Activated CD8-positive, alpha-beta T cell treated with anti-CD3 and anti-CD28 coated beads, Interleukin-2, amount 10 ng/mL, durations not matched to agents 7 days and 5 days (primary cell): ENCODE data around the gene STX5. TPM values are rescaled to one million over a fixed set of nuclear protein-coding genes. Genes with fewer than 3 reads are reported as not detected.
"Not testable (repeated sequence)": the region's sequence is repeated elsewhere in the genome, so short reads cannot be mapped to it uniquely, and the experiment has no call there.

Experiments used
- ATAC-seq: fragments of 150-1000 bp; cut with Tn5 transposase; one replicate; pipeline ENCODE4 v1.10.0; 2021; ENCODE audit warnings: moderate library complexity
- CTCF ChIA-PET: fragments of 350-600 bp; sonication (Branson Sonifier 250); formaldehyde crosslinking; loops from one replicate; lab custom pipeline; 2021; ENCODE audit warnings: antibody characterized with exemption; lab: Charles Lee
- POLR2A ChIA-PET: fragments of 350-600 bp; sonication (Branson Sonifier 250); formaldehyde crosslinking; loops from one replicate; lab custom pipeline; 2021; ENCODE audit warnings: antibody characterized with exemption; lab: Charles Lee
- DNase-seq: peaks from one replicate; pipeline ENCODE4 v3.0.0-alpha.2; 2020
- H3K27ac Mint-ChIP-seq: one replicate; pipeline ENCODE4 v1.8.0; 2021; ENCODE audit warnings: mild to moderate bottlenecking, mixed read lengths
- H3K27me3 Mint-ChIP-seq: one replicate; pipeline ENCODE4 v1.8.0; 2021; ENCODE audit warnings: low read depth, mixed read lengths
- H3K36me3 Mint-ChIP-seq: one replicate; pipeline ENCODE4 v1.8.0; 2021; ENCODE audit warnings: low read depth, mixed read lengths
- H3K4me1 Mint-ChIP-seq: one replicate; pipeline ENCODE4 v1.8.0; 2021; ENCODE audit warnings: low read depth, mixed read lengths
- H3K4me3 Mint-ChIP-seq: one replicate; pipeline ENCODE4 v1.8.0; 2021; ENCODE audit warnings: mild to moderate bottlenecking, mixed read lengths
- H3K9me3 Mint-ChIP-seq: one replicate; pipeline ENCODE4 v1.8.0; 2022; ENCODE audit warnings: mixed read lengths; ENCODE audit not compliant: insufficient read depth
- total RNA-seq, 2 experiments: library from RNA; stranded (reverse); gene quantifications; one replicate each; pipeline ENCODE4 v1.2.3, GENCODE V29; 2021

The STX5 gene
- total RNA-seq, 2 experiments from 2014 or later = 30.4 to 32.7 TPM

DNA sequence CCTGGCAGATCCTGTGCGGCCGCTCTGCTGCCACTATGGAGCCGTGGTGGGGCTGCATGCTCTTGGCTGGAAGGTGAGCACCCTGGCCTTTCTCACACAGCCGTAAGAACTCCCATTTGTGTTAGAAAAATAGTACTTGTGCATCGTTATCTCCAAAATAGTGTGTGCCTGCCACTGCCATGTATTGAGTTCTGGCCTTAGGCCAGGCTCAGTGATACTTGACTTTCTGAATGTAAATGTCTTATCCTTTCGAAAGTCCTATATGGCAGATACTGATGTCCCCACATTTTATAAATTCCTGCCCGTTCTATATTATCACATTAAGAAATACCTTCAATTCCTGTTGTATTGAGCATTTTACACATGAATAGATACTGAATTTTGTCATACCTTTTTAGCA lies 49.1 kb downstream of the STX5 start:
- Mint-ChIP-seq H3K36me3 (peaks cover 36% of the 10 kb centered on the region), H3K27me3 (no peaks in the 10 kb centered on the region), H3K4me3 (no peak overlapping the region), H3K9me3 (no peaks in the 10 kb centered on the region), H3K27ac (no peak overlapping the region), H3K4me1 (peaks cover 15% of the 10 kb centered on the region)
- POLR2A ChIA-PET = no interaction called here
- no peak for ATAC-seq
- CTCF ChIA-PET = interaction anchor here (7.9 kb wide), 1 partner anchor 10 kb away, joined by 144 read pairs; the partner anchor contains the start of gene TAF6L
- DNase-seq = no peak

GRCh38 chr11:62778441-62778840 lies 53.4 kb downstream of the STX5 start:
- H3K36me3 Mint-ChIP-seq = peaks cover 38% of the 10 kb centered on the region
- no peaks in the 10 kb centered on the region for H3K27me3 Mint-ChIP-seq
- peaks cover 17% of the 10 kb centered on the region for H3K4me1 Mint-ChIP-seq
- CTCF ChIA-PET = interaction anchor here (0.5 to 14.2 kb wide), 4 partner anchors 8 to 85 kb away, joined by 3 to 144 read pairs (median 4); partner anchors contain the start of genes POLR2G and TMEM179B
- H3K27ac Mint-ChIP-seq = peak overlapping the region; percentile 6
- POLR2A ChIA-PET = interaction anchor here (2.6 kb wide), 1 partner anchor 8 kb away, joined by 8 read pairs; the partner anchor contains the start of gene TMEM179B
- no peak overlapping the region for H3K4me3 Mint-ChIP-seq
- no peaks in the 10 kb centered on the region for H3K9me3 Mint-ChIP-seq
- DNase-seq (no peak), ATAC-seq (no peak)

DNA sequence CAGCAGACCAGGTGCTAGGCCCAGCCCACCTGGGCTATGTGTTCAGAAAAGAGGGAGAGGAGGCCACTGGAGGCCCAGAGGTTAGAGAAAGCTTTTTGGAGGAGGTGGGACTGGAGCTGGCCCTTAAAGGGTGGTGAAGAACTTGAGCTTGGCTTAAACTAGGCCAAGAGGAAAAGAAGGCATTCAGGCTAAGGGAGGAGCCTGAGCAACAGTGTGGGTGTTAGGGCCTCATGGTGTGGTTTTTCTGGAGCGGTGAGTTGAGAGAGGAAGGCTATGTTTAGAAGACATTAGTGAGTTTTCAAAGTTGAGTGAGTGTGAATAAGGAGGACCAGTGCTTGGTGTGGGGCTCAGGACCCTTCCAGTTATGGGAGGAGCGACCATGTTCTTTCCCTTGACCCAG lies 54.5 kb downstream of the STX5 start:
- H3K27ac Mint-ChIP-seq = peak overlapping the region; percentile 65
- no peaks in the 10 kb centered on the region for H3K27me3 Mint-ChIP-seq
- H3K36me3 Mint-ChIP-seq = peaks cover 32% of the 10 kb centered on the region
- ATAC-seq (no peak), DNase-seq (no peak)
- peaks cover 20% of the 10 kb centered on the region for H3K4me1 Mint-ChIP-seq
- POLR2A ChIA-PET = interaction anchor here (0.6 to 2.6 kb wide), 2 partner anchors 9 to 64 kb away, joined by 4 to 8 read pairs; partner anchors contain the start of gene TMEM179B
- no peak overlapping the region for H3K4me3 Mint-ChIP-seq
- no peaks in the 10 kb centered on the region for H3K9me3 Mint-ChIP-seq
- CTCF ChIA-PET = interaction anchor here (1.5 to 14.2 kb wide), 2 partner anchors 9 to 16 kb away, joined by 3 to 144 read pairs; partner anchors contain the start of genes POLR2G and TMEM179B

- H3K27ac Mint-ChIP-seq = no peak overlapping the region
- ATAC-seq = no peak
- CTCF ChIA-PET = interaction anchor here (0.9 to 14.2 kb wide), 5 partner anchors 11 to 105 kb away, joined by 3 to 144 read pairs (median 4); partner anchors contain the start of genes POLR2G, SLC3A2 and TMEM179B
- DNase-seq = no peak
- H3K9me3 Mint-ChIP-seq = no peaks in the 10 kb centered on the region
- H3K4me3 Mint-ChIP-seq = no peak overlapping the region
- POLR2A ChIA-PET = interaction anchor here (0.7 to 1.4 kb wide), 7 partner anchors 12 to 81 kb away, joined by 3 to 8 read pairs (median 3); partner anchors contain the start of genes HNRNPUL2, TMEM179B and ZBTB3
- no peaks in the 10 kb centered on the region for H3K27me3 Mint-ChIP-seq
- peaks cover 32% of the 10 kb centered on the region for H3K36me3 Mint-ChIP-seq
- H3K4me1 Mint-ChIP-seq = peaks cover 24% of the 10 kb centered on the region
These were observed 56.2 kb downstream of the STX5 start for GRCh38 chr11:62775646-62776045.

- DNase-seq = no peak
These were observed 57.4 kb downstream of the STX5 start for GRCh38 chr11:62774407-62774806.

DNA sequence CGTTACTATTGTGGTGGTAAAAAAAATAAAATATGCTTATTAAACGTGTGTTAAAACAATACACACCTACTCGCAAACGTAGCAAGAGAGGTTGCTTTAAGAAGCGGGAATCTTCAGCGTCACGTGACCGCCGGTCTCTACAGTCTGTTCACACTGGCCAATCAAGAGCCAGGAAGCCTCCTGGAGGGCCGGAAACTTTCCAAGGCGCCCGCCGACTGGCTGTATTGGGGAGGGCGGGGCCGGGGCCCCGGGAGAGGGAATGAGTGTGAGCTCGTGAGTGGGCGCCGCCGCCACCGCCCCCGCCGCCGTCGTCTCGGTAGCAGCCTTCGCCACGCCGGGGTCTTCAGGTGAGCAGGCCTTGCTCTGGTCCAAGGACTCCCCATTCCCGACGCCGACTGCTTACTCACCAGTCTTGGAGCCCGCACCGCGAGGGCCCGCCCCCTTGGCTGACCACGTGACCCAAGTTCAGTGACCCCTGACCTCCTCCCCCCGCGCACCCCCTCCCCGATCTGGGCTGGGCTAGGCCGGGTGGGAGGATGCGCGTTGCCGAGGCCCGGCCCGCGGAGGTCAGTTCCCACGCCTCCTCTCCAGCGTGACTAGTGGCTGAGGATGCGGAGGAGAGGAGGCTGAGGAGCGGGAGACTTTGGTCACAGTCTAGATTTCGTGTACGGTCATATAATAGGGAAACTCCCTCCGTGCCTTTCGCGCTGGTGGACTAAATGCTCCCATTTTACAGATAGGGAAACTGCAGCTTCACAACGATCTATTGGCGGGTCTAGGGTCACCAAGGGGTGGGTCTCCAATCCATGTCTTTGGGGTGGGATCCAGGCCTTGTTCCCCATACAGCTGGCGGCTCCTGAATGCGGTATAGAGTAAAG lies 60.5 kb downstream of the STX5 start, which contains the start of gene TAF6L:
Gene TAF6L (plus strand): TSS at position 253 of the 878 bp plus-strand sequence. CDS start 4,388 bp downstream, outside the sequence.
- H3K27ac Mint-ChIP-seq = peak within 1 kb of the TSS; percentile 93
- H3K36me3 Mint-ChIP-seq = peaks cover 26% of the 10 kb centered on the region
- ChIA-PET POLR2A (interaction anchor here (0.6 to 4.2 kb wide), 14 partner anchors 10 to 805 kb away, joined by 3 to 54 read pairs (median 6); partner anchors contain the start of genes C11orf98, CSKMT, INTS5 and POLR2G), CTCF (interaction anchor here (0.9 to 14.2 kb wide), 13 partner anchors 10 to 179 kb away, joined by 3 to 144 read pairs (median 5); partner anchors contain the start of genes HNRNPUL2, POLR2G, SLC3A2 and TMEM179B)
- peak; percentile 96 for DNase-seq
- no peaks in the 10 kb centered on the region for H3K9me3 Mint-ChIP-seq
- peak; percentile 91 for ATAC-seq
- H3K27me3 Mint-ChIP-seq = no peaks in the 10 kb centered on the region
- peak within 1 kb of the TSS; percentile 91 for H3K4me3 Mint-ChIP-seq
- H3K4me1 Mint-ChIP-seq = peaks cover 27% of the 10 kb centered on the region

More at GRCh38 chr11:62774407-62774806, 57.4 kb downstream of the STX5 start:
- H3K9me3 Mint-ChIP-seq = no peaks in the 10 kb centered on the region
- no peaks in the 10 kb centered on the region for H3K27me3 Mint-ChIP-seq
- peaks cover 36% of the 10 kb centered on the region for H3K4me1 Mint-ChIP-seq
- POLR2A ChIA-PET = interaction anchor here (1.1 to 3.9 kb wide), 4 partner anchors 12 to 82 kb away, joined by 3 to 34 read pairs (median 6); partner anchors contain the start of genes TMEM179B and ZBTB3
- peaks cover 33% of the 10 kb centered on the region for H3K36me3 Mint-ChIP-seq
- no peak for ATAC-seq
- CTCF ChIA-PET = interaction anchor here (0.9 to 14.2 kb wide), 4 partner anchors 12 to 89 kb away, joined by 3 to 144 read pairs (median 6); partner anchors contain the start of genes POLR2G and TMEM179B
- no peak overlapping the region for H3K4me3 Mint-ChIP-seq
- H3K27ac Mint-ChIP-seq = no peak overlapping the region

DNA sequence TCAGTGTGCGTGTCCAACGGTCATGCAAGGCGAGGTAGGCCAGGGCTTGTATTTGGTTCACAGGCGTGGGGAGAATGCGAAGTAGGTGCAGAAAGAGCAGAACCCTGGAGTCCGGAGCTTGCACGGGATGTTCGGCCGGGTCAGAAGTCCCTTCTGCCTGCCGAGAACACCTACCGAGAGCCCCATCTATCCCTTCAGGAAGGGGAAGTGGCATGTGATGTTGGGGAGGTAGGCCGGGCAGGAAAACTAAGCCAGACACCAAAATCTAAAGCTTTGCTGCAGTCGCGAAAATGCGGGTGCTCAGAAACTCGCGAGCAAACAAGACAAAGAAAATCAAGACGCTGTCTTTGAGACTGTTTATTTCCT lies 61.1 kb downstream of the STX5 start:
- peak overlapping the region; percentile 91 for H3K4me3 Mint-ChIP-seq
- peak; percentile 21 for ATAC-seq
- no peak for DNase-seq

DNA sequence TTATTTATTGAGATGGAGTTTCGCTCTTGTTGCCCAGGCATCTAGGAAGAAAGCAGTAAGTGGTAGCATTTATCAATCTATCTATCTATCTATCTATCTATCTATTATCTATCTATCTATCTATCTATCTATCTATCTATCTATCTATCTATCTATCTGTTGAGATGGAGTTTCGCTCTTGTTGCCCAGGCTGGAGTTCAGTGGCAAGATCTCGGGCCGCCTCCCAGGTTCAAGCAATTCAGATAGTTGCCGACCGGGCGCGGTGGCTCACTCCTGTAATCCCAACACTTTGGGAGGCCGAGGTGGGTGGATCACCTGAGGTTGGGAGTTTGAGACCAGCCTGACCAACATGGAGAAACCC lies 71.0 kb downstream of the STX5 start:
- Mint-ChIP-seq H3K4me1 (peaks cover 17% of the 10 kb centered on the region), H3K4me3 (peak overlapping the region; percentile 83)
- ATAC-seq = not testable (repeated sequence)

More for the DNA sequence above, 61.1 kb downstream of the STX5 start:
- peak overlapping the region; percentile 93 for H3K27ac Mint-ChIP-seq
- ChIA-PET CTCF (interaction anchor here (0.9 to 14.2 kb wide), 9 partner anchors 9 to 178 kb away, joined by 3 to 144 read pairs (median 5); partner anchors contain the start of genes HNRNPUL2, POLR2G, SLC3A2 and TMEM179B), POLR2A (interaction anchor here (0.6 to 4.2 kb wide), 11 partner anchors 9 to 805 kb away, joined by 3 to 54 read pairs (median 6); partner anchors contain the start of genes C11orf98, CSKMT, POLR2G and SLC3A2)
- H3K9me3 Mint-ChIP-seq = no peaks in the 10 kb centered on the region
- peaks cover 27% of the 10 kb centered on the region for H3K4me1 Mint-ChIP-seq
- peaks cover 24% of the 10 kb centered on the region for H3K36me3 Mint-ChIP-seq
- no peaks in the 10 kb centered on the region for H3K27me3 Mint-ChIP-seq

GRCh38 chr11:62757846-62758788 lies 73.7 kb downstream of the STX5 start:
- Mint-ChIP-seq H3K27me3 (no peaks in the 10 kb centered on the region), H3K4me1 (peaks cover 24% of the 10 kb centered on the region), H3K4me3 (no peak overlapping the region), H3K9me3 (no peaks in the 10 kb centered on the region), H3K36me3 (peaks cover 5% of the 10 kb centered on the region), H3K27ac (no peak overlapping the region)
- DNase-seq (no peak), ATAC-seq (no peak)
- POLR2A ChIA-PET = interaction anchor here (0.6 to 2.2 kb wide), 4 partner anchors 20 to 83 kb away, joined by 3 to 9 read pairs (median 3); partner anchors contain the start of genes BSCL2, GNG3 and STX5
- CTCF ChIA-PET = interaction anchor here (0.9 to 2.3 kb wide), 4 partner anchors 11 to 77 kb away, joined by 3 to 10 read pairs (median 4); no protein-coding TSS in a partner anchor

More for the DNA sequence above, 71.0 kb downstream of the STX5 start:
- peak overlapping the region; percentile 84 for H3K27ac Mint-ChIP-seq
- ChIA-PET POLR2A (interaction anchor here (1.0 to 3.3 kb wide), 9 partner anchors 8 to 120 kb away, joined by 3 to 32 read pairs (median 15); partner anchors contain the start of genes C11orf98, CSKMT, HNRNPUL2 and SLC3A2), CTCF (interaction anchor here (0.8 to 2.9 kb wide), 7 partner anchors 10 to 121 kb away, joined by 3 to 29 read pairs (median 6); partner anchors contain the start of genes C11orf98, CSKMT, HNRNPUL2 and TAF6L)
- not testable (repeated sequence) for DNase-seq, H3K36me3 Mint-ChIP-seq, H3K27me3 Mint-ChIP-seq, H3K9me3 Mint-ChIP-seq
